ENCODE measurements around the gene LAMB4. TPM values are rescaled to one million over a fixed set of nuclear protein-coding genes. Genes with fewer than 3 reads are reported as not detected.

Gene LAMB4
- total RNA-seq, 1 donor from 2014 or later, result 18.3 TPM

DNA sequence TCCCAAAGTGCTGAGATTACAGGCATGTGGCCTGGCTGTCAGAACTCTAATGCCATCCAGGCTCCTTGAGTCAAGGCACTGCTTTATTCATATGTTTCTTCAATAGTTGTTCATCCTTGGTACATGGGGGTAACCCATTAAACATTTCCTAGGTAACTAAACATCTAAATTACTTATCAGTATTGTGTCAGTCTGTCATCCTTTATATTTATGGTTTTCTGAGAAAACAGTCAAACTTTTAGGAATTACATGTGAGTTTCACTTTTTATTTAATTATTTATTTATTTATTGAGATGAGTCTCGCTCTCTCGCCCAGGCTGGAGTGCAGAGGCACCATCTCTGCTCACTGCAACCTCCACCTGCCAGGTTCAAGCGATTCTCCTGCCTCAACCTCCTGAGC is 81.7 kb downstream of the LAMB4 start:
- Mint-ChIP-seq H3K4me1 (peaks cover 56% of the 10 kb centered on the region), H3K4me3 (no peak overlapping the region), H3K27me3 (ENCODE audit: low read depth) (no peaks in the 10 kb centered on the region), H3K27ac (no peak overlapping the region), H3K9me3 (no peaks in the 10 kb centered on the region), H3K36me3 (no peaks in the 10 kb centered on the region)
- TF ChIP-seq, protein P1, sequence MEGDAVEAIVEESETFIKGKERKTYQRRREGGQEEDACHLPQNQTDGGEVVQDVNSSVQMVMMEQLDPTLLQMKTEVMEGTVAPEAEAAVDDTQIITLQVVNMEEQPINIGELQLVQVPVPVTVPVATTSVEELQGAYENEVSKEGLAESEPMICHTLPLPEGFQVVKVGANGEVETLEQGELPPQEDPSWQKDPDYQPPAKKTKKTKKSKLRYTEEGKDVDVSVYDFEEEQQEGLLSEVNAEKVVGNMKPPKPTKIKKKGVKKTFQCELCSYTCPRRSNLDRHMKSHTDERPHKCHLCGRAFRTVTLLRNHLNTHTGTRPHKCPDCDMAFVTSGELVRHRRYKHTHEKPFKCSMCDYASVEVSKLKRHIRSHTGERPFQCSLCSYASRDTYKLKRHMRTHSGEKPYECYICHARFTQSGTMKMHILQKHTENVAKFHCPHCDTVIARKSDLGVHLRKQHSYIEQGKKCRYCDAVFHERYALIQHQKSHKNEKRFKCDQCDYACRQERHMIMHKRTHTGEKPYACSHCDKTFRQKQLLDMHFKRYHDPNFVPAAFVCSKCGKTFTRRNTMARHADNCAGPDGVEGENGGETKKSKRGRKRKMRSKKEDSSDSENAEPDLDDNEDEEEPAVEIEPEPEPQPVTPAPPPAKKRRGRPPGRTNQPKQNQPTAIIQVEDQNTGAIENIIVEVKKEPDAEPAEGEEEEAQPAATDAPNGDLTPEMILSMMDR (IDR thresholded peaks at IDR 0.05; ENCODE audit: unreplicated experiment), result no peak
- DNase-seq (ENCODE audit: low spot score in 2 of 2, unreplicated experiment in 2 of 2), result no peak

- H3K27ac Mint-ChIP-seq, result peak overlapping the region; percentile 60
- H3K9me3 Mint-ChIP-seq, result no peaks in the 10 kb centered on the region
These were observed 83.1 kb downstream of the LAMB4 start for GRCh38 chr7:108046952-108047506.

GRCh38 chr7:108045669-108046068 is 84.5 kb downstream of the LAMB4 start:
- peaks cover 33% of the 10 kb centered on the region for H3K4me1 Mint-ChIP-seq
- no peaks in the 10 kb centered on the region for H3K9me3 Mint-ChIP-seq

More at GRCh38 chr7:108046952-108047506, 83.1 kb downstream of the LAMB4 start:
- peaks cover 45% of the 10 kb centered on the region for H3K4me1 Mint-ChIP-seq
- H3K36me3 Mint-ChIP-seq, result no peaks in the 10 kb centered on the region
- TF ChIP-seq, protein P1 (IDR thresholded peaks at IDR 0.05; ENCODE audit: unreplicated experiment), result no peak
- DNase-seq (ENCODE audit: low spot score in 2 of 2, unreplicated experiment in 2 of 2), result no peak
- no peak overlapping the region for H3K4me3 Mint-ChIP-seq
- no peaks in the 10 kb centered on the region for H3K27me3 Mint-ChIP-seq (ENCODE audit: low read depth)

DNA sequence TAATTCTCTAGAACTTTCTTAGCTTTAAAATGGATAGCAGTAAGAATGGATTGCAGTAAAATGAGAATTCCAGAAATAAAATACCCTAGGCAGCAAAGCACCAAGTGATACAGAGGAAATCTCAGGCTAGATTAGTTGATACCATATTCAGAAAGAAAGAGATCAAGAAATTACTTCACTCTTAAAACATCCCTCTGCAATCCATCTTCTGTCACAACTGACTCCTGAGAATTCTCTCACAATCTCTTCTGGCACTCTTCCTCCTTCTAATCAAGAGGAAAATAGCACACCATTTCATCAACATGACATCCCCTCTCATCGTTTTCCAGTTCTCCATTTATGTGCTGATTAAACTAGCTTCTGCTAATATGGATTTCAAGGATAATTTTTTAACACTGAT is 85.0 kb downstream of the LAMB4 start:
- H3K4me3 Mint-ChIP-seq, result no peak overlapping the region
- TF ChIP-seq, protein P1 (IDR thresholded peaks at IDR 0.05; ENCODE audit: unreplicated experiment), result no peak
- H3K9me3 Mint-ChIP-seq, result no peaks in the 10 kb centered on the region
- peaks cover 30% of the 10 kb centered on the region for H3K4me1 Mint-ChIP-seq
- H3K27ac Mint-ChIP-seq, result peak overlapping the region; percentile 98
- DNase-seq (ENCODE audit: low spot score in 2 of 2, unreplicated experiment in 2 of 2), result no peak
- no peaks in the 10 kb centered on the region for H3K27me3 Mint-ChIP-seq (ENCODE audit: low read depth)
- H3K36me3 Mint-ChIP-seq, result no peaks in the 10 kb centered on the region

More at GRCh38 chr7:108045669-108046068, 84.5 kb downstream of the LAMB4 start:
- DNase-seq (ENCODE audit: low spot score in 2 of 2, unreplicated experiment in 2 of 2), result no peak
- no peaks in the 10 kb centered on the region for H3K36me3 Mint-ChIP-seq
- H3K27ac Mint-ChIP-seq, result peak overlapping the region; percentile 98
- TF ChIP-seq, protein P1 (IDR thresholded peaks at IDR 0.05; ENCODE audit: unreplicated experiment), result no peak
- no peaks in the 10 kb centered on the region for H3K27me3 Mint-ChIP-seq (ENCODE audit: low read depth)
- H3K4me3 Mint-ChIP-seq, result no peak overlapping the region

DNA sequence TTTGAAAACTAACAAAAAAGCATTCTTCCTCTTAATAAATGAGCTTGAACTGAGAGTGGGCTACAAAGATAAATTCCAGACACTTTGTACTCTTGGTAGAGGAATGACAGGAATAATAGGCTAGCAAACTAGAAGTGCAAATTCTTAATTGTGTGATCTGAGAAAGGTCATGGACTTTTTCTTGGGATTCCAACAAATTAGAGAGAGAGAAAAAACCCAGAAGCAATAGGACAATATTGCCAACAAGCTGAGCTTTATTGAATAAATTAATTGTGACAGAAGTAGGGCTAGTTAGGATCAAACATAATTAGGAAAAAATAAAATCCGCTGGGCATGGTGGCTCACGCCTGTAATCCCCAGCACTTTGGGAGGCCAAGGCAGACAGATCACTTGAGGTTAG is 85.8 kb downstream of the LAMB4 start:
- no peaks in the 10 kb centered on the region for H3K27me3 Mint-ChIP-seq (ENCODE audit: low read depth)
- H3K27ac Mint-ChIP-seq, result peak overlapping the region; percentile 98
- DNase-seq (ENCODE audit: low spot score in 2 of 2, unreplicated experiment in 2 of 2), result no peak
- TF ChIP-seq, protein P1 (IDR thresholded peaks at IDR 0.05; ENCODE audit: unreplicated experiment), result no peak
- peaks cover 30% of the 10 kb centered on the region for H3K4me1 Mint-ChIP-seq
- no peaks in the 10 kb centered on the region for H3K36me3 Mint-ChIP-seq
- H3K9me3 Mint-ChIP-seq, result no peaks in the 10 kb centered on the region
- no peak overlapping the region for H3K4me3 Mint-ChIP-seq

- Mint-ChIP-seq H3K4me3 (no peak overlapping the region), H3K27ac (no peak overlapping the region), H3K27me3 (ENCODE audit: low read depth) (no peaks in the 10 kb centered on the region), H3K4me1 (peaks cover 32% of the 10 kb centered on the region), H3K36me3 (no peaks in the 10 kb centered on the region), H3K9me3 (no peaks in the 10 kb centered on the region)
- DNase-seq (ENCODE audit: low spot score in 2 of 2, unreplicated experiment in 2 of 2), result no peak
- TF ChIP-seq, protein P1 (IDR thresholded peaks at IDR 0.05; ENCODE audit: unreplicated experiment), result no peak
These were observed 91.2 kb downstream of the LAMB4 start for GRCh38 chr7:108038986-108039385.
